GM19455 (cell line): ENCODE results near the gene FBLN2.
"Not testable (repeated sequence)": the region's sequence is repeated elsewhere in the genome, so short reads cannot be mapped to it uniquely, and the experiment has no call there.

ENCODE experiments used
- ATAC-seq: cut with Tn5 transposase; IDR thresholded peaks from one replicate; pipeline ENCODE4 v1.9.1; 2021; ENCODE audit not compliant: unreplicated experiment

Gene FBLN2

GRCh38 chr3:13513051-13513912 is 35.6 kb upstream of the FBLN2 start:
- ATAC-seq = no peak

- ATAC-seq = no peak
These were observed 34.9 kb upstream of the FBLN2 start for GRCh38 chr3:13513913-13514517.

- no peak for ATAC-seq
These were observed 34.1 kb upstream of the FBLN2 start for GRCh38 chr3:13514639-13515435.

GRCh38 chr3:13515786-13516759 is 32.9 kb upstream of the FBLN2 start:
- no peak for ATAC-seq

- no peak for ATAC-seq
These were observed 32.2 kb upstream of the FBLN2 start for GRCh38 chr3:13516760-13517135.

- ATAC-seq = no peak
These were observed 31.5 kb upstream of the FBLN2 start for GRCh38 chr3:13517253-13517977.

- no peak for ATAC-seq
These were observed 30.4 kb upstream of the FBLN2 start for GRCh38 chr3:13518516-13518953.

- ATAC-seq = no peak
These were observed 29.7 kb upstream of the FBLN2 start for GRCh38 chr3:13519006-13519791.

GRCh38 chr3:13520326-13520880 is 28.5 kb upstream of the FBLN2 start:
- ATAC-seq = no peak

GRCh38 chr3:13521309-13521708 is 27.6 kb upstream of the FBLN2 start:
- no peak for ATAC-seq

GRCh38 chr3:13521749-13522148 is 27.2 kb upstream of the FBLN2 start:
- ATAC-seq = not testable (repeated sequence)

GRCh38 chr3:13522236-13522635 is 26.7 kb upstream of the FBLN2 start:
- no peak for ATAC-seq

- no peak for ATAC-seq
These were observed 23.8 kb upstream of the FBLN2 start for GRCh38 chr3:13524979-13525669.

GRCh38 chr3:13525827-13526625 is 22.9 kb upstream of the FBLN2 start:
- no peak for ATAC-seq

- ATAC-seq = no peak
These were observed 22.3 kb upstream of the FBLN2 start for GRCh38 chr3:13526626-13526949.

GRCh38 chr3:13528217-13528867 is 20.6 kb upstream of the FBLN2 start:
- no peak for ATAC-seq
